Kidney epithelial cell (primary cell): ENCODE results near the gene NDUFA1. TPM values are rescaled to one million over a fixed set of nuclear protein-coding genes. Genes with fewer than 3 reads are reported as not detected.
"Not testable (repeated sequence)": the region's sequence is repeated elsewhere in the genome, so short reads cannot be mapped to it uniquely, and the experiment has no call there.

ENCODE experiments used
- DNase-seq: peaks from one replicate; pipeline ENCODE4 v3.0.0-alpha.2; 2010; ENCODE audit warnings: low read depth
- H3K27me3 ChIP-seq: 2 replicates; pipeline ENCODE4 v1.6.0; 2011; ENCODE audit warnings: low read length; ENCODE audit not compliant: control insufficient read depth, insufficient read depth
- H3K36me3 ChIP-seq: 2 replicates; pipeline ENCODE4 v1.5.1; 2011; ENCODE audit warnings: low read length; ENCODE audit not compliant: control insufficient read depth, insufficient read depth
- H3K4me3 ChIP-seq: 2 replicates; pipeline ENCODE4 v1.5.1; 2011; ENCODE audit warnings: low read depth, mild to moderate bottlenecking, control low read depth, low read length
- total RNA-seq: library from RNA; depleted of rRNA; stranded (reverse); fragments of >200 nt; gene quantifications from 2 replicates; pipeline ENCODE4 v1.2.3, GENCODE V29; 2015
- TF ChIP-seq, protein P1 (sequence below): IDR thresholded peaks from 2 replicates; pipeline ENCODE4 v1.5.1; 2011; ENCODE audit warnings: mild to moderate bottlenecking, moderate library complexity, low read length, control low read depth, inconsistent platforms; ENCODE audit not compliant: insufficient read depth, poor library complexity, severe bottlenecking

Gene NDUFA1
- 48.9 and 60.8 TPM in 2 replicates for total RNA-seq

DNA sequence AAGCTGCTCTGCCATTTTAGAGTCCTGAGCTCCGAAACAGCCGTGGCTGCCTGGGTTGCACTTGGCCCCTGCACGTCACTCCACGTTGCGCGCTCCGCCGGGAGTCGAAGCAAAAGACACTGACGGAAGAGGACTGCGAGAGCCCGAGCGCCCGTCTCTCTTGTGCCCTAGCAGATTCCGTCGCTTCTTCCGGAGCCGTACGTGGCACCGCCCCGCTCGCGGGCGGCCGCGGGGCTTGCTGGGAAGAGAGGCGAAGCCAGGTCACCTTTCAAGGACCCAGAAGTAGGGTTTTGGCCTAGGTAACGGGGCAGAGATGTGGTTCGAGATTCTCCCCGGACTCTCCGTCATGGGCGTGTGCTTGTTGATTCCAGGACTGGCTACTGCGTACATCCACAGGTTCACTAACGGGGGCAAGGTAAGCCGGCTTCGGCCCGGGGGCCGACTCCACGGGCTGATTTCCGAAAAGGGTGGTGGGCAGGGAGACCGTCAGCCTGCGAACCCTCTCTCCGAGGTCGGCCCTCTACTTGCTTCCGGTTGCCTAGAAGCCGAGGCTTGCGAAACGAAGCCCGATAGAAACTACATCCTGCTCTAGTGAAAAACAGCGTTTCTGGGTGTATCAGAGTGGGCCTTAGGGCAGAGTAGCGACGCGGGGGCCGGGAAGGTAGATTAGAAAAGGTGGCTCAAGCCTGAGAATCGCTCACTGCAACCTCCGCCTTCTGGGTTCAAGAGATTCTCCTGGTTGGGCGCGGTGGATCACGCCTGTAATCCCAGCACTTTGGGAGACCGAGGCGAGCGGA lies at the start of gene NDUFA1, which contains the start of gene RNF113A:
TSS of gene NDUFA1 (plus strand) at position 234 of the 797 bp plus-strand sequence. CDS start at position 314, 80 bp downstream.
TSS of gene RNF113A (minus strand) at position 135 of the 797 bp plus-strand sequence. CDS start at position 15, 120 bp downstream.
- TF ChIP-seq, protein P1, sequence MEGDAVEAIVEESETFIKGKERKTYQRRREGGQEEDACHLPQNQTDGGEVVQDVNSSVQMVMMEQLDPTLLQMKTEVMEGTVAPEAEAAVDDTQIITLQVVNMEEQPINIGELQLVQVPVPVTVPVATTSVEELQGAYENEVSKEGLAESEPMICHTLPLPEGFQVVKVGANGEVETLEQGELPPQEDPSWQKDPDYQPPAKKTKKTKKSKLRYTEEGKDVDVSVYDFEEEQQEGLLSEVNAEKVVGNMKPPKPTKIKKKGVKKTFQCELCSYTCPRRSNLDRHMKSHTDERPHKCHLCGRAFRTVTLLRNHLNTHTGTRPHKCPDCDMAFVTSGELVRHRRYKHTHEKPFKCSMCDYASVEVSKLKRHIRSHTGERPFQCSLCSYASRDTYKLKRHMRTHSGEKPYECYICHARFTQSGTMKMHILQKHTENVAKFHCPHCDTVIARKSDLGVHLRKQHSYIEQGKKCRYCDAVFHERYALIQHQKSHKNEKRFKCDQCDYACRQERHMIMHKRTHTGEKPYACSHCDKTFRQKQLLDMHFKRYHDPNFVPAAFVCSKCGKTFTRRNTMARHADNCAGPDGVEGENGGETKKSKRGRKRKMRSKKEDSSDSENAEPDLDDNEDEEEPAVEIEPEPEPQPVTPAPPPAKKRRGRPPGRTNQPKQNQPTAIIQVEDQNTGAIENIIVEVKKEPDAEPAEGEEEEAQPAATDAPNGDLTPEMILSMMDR: no peak
- peak; percentile 48 for DNase-seq
- no peaks in the 10 kb centered on the region for H3K27me3 ChIP-seq
- peak within 1 kb of the TSS; percentile 76 for H3K4me3 ChIP-seq
- H3K36me3 ChIP-seq: no peaks in the 10 kb centered on the region

- not testable (repeated sequence) for DNase-seq, H3K36me3 ChIP-seq, H3K4me3 ChIP-seq, H3K27me3 ChIP-seq
These were observed 47.4 kb upstream of the NDUFA1 start for GRCh38 chrX:119824221-119824620.

DNA sequence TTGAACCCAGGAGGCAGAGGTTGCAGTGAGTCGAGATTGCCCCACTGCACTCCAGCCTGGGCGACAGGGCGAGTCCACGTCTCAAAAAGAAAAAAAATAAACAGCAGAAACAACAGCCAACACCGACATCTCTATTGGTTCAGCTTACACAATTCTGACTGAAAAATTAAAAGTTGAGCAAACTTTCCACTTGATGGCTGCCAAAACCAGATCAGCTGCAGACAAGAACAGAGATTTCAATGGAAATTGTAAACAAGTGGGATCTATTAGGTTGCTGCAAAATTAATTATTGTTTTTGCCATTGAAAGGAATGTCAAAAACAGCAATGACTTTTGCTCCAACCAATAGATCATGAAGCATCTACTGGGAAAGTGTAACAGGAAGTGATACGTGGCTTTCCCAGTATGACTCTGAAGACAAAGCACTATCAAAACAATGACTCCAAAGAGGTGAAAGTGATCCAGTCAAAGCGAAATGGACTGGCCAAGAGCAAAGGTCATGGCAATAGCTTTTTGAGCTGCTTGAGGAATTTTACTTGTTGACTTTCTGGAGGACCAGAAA lies 45.2 kb upstream of the NDUFA1 start:
- TF ChIP-seq, protein P1: no peak
- H3K27me3 ChIP-seq: no peaks in the 10 kb centered on the region
- DNase-seq: no peak
- H3K36me3 ChIP-seq: no peaks in the 10 kb centered on the region
- no peak overlapping the region for H3K4me3 ChIP-seq

DNA sequence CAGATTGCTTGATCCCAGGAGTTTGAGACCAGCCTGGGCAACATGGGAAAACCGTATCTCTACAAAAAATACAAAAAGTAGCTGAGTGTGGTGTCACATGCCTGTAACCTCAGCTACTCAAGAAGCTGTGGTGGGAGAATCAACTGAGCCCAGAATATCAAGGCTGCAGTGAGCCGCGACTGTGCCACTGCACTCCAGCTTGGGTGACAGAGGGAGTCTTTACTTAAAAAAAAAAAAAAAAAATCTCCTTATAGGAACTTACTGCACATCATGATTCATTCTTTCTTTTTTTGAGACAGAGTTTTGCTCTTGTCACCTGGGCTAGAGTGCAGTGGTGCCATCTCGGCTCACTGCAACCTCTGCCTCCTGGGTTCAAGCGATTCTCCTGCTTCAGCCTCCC lies 43.2 kb upstream of the NDUFA1 start:
- TF ChIP-seq, protein P1: no peak
- no peaks in the 10 kb centered on the region for H3K27me3 ChIP-seq
- H3K36me3 ChIP-seq: no peaks in the 10 kb centered on the region
- H3K4me3 ChIP-seq: no peak overlapping the region
- no peak for DNase-seq

DNA sequence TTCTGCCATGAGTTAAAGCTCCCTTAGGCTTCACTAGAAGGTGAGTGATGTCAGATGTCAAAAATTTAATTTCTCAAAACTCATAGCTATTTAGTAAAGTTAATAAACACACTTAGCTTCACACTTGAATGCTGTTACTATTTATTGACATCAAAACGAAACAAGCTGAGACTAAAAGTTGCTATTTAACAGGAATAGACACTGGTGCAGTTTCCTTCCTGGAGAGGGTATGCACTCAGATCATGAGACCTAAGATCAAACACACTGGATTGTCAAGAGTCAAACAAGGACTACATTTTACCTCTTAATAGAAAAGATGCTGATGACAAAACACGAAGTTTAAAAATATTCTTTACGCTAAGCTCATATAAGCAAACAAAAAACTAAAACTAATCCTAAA lies 37.7 kb upstream of the NDUFA1 start:
- Histone ChIP-seq H3K4me3 (no peak overlapping the region), H3K27me3 (no peaks in the 10 kb centered on the region), H3K36me3 (no peaks in the 10 kb centered on the region)
- TF ChIP-seq, protein P1: no peak
- DNase-seq: no peak
